Measurements from ENCODE around the gene SH3BP5. TPM values are rescaled to one million over a fixed set of nuclear protein-coding genes. Genes with fewer than 3 reads are reported as not detected.

The SH3BP5 gene
- total RNA-seq, 1 donor from 2014 or later = 11.7 TPM

DNA sequence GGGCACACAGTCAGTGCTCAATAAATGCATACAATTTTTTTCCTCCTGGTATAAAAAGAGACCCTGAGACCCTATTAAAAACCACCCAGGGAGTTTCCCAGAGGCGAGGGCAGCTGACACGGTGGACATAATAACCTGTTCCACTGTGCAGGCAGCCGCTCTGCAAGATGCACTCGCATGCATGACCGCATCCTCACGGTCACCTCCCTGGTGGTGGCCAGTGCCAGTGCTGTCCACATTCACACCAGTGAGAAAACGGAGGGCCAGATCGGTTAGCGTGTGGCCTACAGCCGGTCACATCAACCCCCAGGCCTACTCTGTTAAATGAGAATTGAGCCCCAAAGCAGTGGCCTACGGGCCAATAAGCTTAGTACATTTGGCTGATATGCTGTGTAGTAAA, 24.8 kb downstream of the SH3BP5 start:
- no peak for ATAC-seq
- DNase-seq (ENCODE audit: missing footprints) = no peak
- intact Hi-C loops (cut with DNase I) = no loop called here

DNA sequence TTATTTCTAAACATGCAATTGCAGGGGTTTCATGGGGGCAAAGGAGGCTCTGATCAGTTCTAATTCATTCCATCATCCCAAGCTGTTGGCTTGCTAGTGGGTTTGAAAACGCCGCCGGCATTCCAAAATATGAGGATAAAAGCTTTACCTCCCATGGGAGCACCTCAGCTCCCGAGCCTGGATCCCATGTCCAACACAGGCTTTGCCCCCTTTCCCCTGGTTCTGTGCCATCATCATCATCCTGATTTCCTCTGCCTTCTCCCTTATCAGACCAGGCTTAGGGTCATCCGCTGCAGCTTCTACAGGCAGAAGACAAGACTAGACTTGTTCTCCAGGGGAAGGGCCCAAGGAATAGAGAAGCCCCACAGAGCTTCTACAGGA, 25.4 kb downstream of the SH3BP5 start:
- intact Hi-C loops (cut with DNase I) = no loop called here
- ATAC-seq (no peak), DNase-seq (ENCODE audit: missing footprints) (no peak)

DNA sequence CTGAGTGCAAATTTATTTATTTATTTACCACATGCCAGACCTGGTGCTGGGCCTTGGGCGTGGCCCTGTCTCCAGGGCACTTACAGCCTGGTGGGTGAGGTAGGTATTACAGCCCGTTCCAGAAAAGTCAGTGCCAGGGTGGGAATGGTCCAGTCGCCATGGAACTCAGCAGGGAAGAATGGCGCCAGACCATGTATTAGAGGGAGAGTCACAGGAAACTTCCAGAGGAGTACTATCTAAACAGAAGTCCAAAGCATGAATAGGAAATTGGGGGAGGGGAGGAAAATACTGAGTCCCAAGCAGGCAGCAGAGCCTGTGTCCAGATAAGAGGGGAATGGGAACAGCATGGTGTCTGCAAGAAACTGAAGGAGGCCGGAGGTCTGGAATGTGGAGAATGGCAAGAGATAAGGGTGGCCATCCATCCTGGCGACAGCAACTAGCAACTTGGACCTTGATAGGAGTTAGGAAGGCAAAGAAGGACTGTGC, 27.0 kb downstream of the SH3BP5 start:
- ATAC-seq (no peak), DNase-seq (ENCODE audit: missing footprints) (no peak)
- intact Hi-C loops (cut with DNase I) = no loop called here

DNA sequence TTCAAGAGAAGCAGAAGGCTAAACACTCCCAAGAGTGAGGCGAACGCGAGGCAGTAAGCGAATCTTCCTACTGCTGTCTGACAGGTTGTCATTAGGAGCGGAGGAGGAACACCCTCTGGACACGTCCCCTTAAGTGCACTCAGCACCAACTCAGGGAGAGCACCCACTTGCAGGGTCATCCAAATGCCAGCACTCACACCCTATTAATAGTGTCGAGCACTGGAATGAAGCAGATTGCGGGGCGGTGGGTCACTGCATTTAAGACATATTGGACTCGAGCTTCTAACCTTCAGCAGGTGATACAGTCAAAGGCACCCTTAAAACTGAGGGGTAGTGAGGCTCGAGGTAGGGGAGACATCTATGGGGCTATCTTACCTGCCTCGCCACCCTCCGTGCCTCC, 28.7 kb downstream of the SH3BP5 start:
- DNase-seq (ENCODE audit: missing footprints) (no peak), ATAC-seq (peak; percentile 69)
- intact Hi-C loops (cut with DNase I) = no loop called here

DNA sequence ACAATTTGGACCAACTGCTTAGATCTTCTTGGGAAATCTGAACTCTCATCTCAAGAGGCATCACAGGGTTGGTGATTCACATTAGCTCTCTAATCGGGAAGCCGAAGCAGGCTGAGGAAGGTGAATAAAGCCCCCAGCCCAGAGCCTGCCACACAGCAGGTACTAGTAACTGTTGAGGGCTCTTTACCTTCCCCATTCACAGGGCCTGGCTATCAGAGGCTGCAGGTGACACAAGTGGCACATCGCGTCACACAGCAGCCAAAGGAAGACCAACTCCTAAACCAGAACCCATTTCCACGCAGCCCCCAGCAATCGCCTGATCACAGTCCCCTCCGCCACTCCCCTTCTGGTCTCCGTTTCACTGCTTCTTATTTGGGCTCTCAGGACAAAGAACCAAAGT, 29.2 kb downstream of the SH3BP5 start:
- intact Hi-C loops (cut with DNase I) = no loop called here

DNA sequence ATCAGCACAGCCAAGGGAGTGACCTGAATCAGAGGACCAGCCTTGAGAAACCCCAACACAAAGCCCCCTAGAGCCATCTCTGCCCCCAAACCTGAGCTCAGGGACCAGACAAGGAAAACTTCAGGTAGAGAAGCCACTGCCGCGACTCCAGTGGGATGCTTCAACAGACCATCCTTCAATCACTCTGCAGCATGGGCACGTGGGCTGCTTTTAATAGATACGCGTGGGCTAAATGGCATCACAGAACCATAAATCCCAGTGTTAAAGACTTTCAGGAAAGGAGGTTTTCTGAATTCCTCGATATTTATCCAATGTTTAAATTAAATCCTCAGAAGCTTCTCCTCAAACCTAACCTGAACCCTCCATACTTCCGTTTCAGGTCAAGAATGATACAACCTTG, 30.6 kb downstream of the SH3BP5 start:
- DNase-seq (ENCODE audit: missing footprints) (no peak), ATAC-seq (no peak)
- intact Hi-C loops (cut with DNase I) = no loop called here

More for the DNA sequence above, 29.2 kb downstream of the SH3BP5 start:
- ATAC-seq (no peak), DNase-seq (ENCODE audit: missing footprints) (no peak)

DNA sequence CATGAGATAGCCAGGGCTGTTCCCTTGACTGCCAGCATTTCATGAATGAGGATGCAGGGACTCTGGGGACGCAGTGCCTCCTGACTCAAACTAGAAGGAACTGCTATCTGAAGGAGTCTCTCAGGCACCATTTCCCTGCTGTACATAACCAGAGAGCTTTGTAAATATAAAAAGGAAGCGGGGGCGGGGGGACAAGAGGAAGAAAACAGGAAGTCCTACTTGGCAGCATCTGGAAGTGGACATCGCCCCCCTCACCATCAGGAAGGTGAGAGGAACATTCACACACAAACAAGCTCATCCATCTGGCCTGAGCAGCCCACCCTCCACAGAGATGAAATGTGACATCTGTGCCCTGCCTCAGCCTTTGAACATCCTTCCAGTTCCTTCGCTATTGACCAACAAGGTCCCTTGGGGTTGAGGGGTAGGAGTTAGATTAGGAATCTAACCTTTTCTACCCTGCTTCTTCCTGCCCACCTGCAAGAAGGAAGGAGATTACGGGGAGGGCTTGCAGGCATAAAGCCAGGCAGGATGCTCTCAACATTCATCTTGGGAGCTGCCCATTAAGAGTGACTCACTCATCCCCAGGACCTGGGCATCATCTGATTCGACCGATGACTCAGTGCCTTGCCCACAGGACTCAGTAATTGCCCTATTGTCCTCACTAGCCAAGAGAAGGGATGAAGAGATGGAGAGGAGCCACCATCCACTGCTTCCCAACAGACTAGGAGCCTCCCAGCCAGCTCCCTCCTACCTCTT, 31.9 kb downstream of the SH3BP5 start:
- intact Hi-C loops (cut with DNase I) = no loop called here
- ATAC-seq (peak; percentile 33), DNase-seq (ENCODE audit: missing footprints) (no peak)

DNA sequence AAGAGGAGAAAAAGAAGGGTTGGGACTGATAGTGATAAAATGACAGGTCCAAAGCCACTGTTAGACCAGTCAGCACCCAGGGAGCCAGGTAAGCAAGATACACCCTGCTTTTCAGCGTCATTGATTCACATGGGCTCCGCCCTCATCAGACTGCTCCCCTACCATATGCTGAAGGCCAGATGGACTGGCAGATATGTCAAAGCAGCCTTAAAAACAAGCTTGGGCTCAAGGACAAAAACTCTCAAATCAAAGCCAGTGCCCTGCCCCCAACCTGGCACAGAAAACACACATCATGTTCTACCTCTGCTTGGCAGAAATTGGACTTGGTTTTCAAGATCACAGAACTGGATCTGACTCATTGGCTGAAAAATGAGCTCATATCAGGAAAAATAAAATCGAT, 33.4 kb downstream of the SH3BP5 start:
- ATAC-seq = no peak

DNA sequence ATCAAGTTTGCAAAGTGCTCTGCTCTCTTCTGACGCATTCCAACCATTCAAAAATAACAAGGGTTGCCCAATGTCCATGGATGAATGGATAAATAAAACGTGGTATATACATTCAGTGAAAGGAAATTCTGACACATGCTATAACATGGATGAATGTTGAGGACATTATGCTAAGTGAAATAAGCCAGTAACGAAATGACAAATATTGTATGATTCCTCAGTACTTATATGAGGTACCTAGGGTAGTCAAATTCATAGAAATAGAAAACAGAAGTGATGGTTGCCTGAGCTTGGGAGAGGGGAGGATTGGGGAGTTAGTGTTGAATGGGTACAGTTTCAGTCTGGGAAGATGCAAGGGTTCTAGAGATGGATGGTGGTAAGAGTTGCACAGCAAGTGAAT, 33.9 kb downstream of the SH3BP5 start:
- no peak for DNase-seq (ENCODE audit: missing footprints)
- intact Hi-C loops (cut with DNase I) = no loop called here
- ATAC-seq = no peak

More for the DNA sequence above, 33.4 kb downstream of the SH3BP5 start:
- intact Hi-C loops (cut with DNase I) = no loop called here
- no peak for DNase-seq (ENCODE audit: missing footprints)

DNA sequence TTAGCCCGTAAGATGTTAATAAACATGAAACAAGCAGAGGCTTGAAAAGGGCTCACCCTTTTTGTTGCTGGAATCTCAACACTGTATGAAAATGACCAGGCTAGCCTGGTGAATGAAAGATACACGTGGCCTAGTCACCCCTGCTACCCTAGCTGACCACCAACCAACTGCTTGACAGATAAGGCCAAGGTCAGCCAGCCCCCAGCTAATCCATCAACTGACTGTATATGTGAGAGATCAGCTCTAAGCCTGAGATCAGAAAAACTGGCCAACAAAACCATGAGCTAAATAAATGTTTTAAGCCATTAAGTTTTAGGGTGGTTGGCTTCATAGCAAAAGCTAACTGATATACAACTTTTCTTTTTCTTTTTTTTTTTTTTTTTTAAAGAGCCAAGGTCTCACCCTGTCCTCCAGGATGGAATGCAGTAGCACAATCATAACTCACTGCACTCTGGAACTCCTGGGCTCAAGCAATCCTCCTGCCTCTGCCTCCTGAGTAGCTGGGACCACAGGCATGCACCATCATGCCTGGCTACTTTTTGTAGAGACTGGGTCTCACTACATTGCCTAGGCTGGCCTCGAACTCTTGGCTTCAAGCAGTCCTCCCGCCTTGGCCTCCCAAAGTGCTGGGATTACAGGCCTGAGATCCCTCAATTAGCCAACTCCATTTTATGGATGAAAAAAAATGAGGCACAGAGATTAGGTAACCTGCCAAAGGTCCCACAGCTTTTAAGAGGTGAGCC, 34.6 kb downstream of the SH3BP5 start:
- intact Hi-C loops (cut with DNase I) = no loop called here
- no peak for DNase-seq (ENCODE audit: missing footprints)
- ATAC-seq = no peak

DNA sequence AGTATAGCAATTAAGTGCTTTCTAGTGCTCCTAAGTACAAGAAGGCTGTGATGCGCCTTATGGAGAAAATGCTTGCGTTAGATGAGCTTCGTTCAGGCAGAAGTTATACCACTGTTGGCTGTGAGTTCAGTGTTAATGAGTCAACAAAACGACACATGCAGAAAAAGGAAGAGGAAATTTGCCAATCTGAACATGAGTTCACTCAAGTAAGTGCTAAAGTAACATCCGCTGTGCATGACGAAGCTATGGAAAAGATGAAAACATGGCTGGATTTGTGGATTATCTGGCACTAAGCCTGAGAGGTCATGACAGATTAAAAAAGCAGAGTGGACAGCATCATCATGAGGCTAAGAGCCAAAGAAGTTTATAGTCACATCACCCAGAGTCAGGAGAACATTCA, 36.9 kb downstream of the SH3BP5 start:
- intact Hi-C loops (cut with DNase I) = no loop called here
- DNase-seq (ENCODE audit: missing footprints) = no peak
- ATAC-seq = peak; percentile 45

DNA sequence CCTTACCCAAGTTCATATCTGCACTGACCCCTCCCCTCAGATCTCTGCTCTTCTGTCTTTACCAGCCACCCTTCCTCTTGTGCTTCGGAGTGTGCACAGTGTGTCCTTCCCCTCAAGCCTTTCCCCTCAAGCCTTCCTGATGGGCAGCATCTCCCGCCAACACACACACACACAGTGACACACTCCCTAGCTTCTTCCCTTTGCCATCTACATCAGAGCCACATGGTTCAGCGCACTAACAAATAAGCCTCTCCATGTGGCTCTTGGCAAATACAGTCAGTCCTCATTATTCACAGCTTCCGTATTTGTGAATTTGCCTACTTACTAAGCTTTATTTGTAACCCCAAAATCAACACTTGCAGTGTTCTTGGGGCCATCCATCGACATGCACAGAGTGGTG, 37.5 kb downstream of the SH3BP5 start:
- intact Hi-C loops (cut with DNase I) = no loop called here
- no peak for DNase-seq (ENCODE audit: missing footprints)
- ATAC-seq = peak; percentile 42

DNA sequence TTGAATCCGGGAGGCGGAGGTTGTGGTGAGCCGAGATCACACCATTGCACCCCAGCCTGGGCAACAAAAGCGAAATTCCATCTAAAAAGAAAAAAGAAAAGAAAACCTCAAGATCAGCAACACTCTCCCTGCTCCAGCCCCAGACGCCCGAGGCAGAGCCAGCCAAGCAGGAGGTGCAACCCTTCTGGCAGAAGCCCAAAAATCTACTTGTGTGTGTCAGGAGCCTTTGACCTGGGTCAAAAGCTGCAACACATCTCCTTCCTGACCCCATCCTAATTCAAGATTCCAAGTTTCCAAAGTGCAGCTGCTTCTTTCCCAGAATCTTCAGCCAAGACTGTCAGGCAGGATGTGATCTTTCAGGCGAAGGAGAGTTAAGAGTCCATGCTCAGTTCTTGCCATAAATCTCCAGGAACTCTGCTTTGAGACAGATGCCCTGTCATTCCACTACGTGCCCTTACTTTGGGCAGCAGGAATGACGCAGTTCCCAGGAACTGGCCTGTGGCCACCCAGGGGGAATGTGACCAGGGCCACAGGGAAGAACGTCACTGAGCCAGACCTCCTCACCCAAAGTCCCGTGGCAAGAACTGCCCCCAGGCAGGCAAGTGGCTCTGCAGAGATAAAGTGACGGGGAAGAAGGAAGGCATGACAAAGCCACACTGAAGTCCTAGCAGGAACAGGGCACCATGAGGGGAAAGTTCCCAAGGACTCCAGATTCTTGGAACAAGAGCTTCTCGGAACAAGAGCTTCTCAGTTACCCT, 39.4 kb downstream of the SH3BP5 start:
- peak; percentile 77 for DNase-seq (ENCODE audit: missing footprints)
- intact Hi-C loops (cut with DNase I) = no loop called here
- ATAC-seq = peak; percentile 53

DNA sequence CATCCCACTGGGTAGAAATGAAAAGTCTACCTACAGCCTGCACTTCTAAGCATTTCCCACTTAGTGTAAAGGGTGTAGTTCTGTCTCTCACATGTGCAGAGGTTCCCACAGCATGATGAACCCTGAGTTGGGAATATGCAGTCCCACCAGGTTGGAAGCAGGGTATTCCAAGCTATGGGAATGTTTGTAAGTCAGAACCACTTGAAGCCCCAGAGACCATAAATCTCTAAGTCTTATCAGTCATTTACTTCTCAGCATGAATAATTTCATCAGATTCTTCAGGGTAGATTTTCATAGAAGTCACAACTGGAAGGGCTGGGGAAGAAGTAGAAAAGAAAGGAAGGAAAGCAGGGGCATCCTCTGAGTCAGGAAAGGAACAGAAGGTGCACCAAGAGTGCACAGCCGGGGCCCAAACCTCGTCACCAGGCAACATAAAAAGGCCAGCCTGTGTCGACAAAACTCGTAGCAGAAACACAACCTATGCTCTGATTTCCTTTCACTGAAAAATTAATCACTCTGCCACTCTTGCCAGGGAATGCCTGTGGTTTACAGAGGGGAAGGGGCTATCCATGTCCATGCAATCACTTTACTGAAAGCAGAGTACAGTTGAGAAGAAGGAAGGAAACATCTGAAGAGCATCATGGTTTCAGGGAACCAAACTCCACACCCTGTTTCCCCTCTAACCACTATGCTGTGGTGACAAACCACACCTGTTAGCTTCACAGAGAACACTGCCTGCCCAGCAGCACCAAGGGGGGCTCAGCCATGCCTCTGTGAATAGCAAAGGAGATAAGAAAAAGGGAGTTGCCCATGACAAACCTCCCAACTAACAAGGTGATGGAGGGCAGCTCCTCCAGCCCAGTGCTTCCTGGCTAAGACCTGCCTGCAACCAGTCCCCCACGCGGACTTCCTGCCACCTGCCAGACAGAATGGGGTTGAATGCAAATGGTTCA, 40.5 kb downstream of the SH3BP5 start:
- intact Hi-C loops (cut with DNase I) = no loop called here
- no peak for DNase-seq (ENCODE audit: missing footprints)
- no peak for ATAC-seq

DNA sequence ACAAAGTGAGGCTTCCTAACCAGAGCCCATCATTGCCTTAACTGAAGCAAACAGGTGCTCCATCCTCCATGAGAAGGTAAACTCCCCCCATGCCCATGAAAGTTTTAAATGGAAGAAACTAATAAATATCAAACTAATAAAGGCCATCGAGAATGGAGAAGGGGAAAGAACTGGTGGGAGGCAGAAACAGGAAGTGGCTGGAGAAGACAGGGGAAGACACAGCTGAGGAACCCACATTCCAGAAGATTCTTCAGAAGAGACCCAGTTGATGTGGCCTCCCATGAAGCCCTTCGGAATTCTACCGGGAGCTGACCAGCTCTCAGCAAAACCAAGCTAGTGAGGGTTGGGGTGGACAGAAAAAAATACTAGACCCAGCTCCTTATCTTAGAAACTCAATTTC, 41.6 kb downstream of the SH3BP5 start:
- intact Hi-C loops (cut with DNase I) = no loop called here
- ATAC-seq = no peak
- DNase-seq (ENCODE audit: missing footprints) = no peak

DNA sequence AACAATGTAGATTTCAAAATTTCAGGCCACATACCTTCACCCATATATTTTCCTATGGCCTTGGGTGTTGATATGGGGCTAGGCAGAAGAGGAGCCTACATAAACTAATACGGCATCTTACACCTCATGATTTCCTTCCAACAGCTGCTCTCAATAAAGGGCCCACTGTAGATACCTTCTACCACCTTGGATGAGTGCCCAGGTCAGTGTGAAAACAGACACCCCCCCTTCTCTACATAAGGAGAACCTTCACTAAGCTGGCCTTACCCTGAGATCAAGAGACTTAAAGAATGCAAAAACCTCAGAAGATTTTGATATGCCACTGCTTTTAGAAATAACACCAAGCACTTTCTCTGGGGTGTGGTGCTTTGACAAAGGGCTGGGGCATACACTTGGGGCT, 42.7 kb downstream of the SH3BP5 start:
- intact Hi-C loops (cut with DNase I) = loop anchor here (5.0 kb wide), 1 partner anchor 33 kb away; no protein-coding TSS in a partner anchor
- ATAC-seq (no peak), DNase-seq (ENCODE audit: missing footprints) (no peak)

DNA sequence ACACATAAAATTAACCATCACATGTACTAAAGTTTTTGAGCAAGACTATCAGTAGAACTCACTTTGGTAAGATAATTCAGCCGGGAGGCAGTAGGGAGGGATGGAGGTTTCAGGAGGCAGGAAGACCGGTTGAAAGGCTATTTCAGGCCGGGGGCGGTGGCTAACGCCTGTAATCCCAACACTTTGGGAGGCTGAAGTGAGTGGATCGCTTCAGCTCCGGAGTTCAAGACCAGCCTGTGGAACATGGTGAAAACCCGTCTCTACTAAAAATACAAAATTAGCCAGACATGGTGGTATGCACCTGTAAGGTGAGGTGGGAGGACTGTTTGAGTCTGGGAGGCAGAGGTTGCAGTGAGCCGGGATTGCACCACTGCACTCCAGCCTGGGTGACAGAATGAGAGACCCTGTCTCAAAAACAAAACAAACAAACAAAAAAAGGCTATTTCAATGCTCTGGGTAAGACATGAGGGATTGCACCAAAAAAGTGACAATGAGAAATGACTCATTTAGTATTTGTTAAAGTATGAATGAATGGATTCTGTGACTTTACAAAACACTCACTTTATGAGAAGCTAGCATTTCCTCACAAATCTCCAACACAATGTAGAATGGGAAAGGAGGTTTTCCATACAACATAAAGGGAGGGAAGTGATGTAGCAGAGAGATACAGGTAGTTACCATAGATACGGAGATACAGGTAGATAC, 43.9 kb downstream of the SH3BP5 start:
- intact Hi-C loops (cut with DNase I) = loop anchor here (5.0 kb wide), 1 partner anchor 34 kb away; no protein-coding TSS in a partner anchor
- ATAC-seq (no peak), DNase-seq (ENCODE audit: missing footprints) (no peak)

Data from Right ventricle myocardium inferior (tissue), 1 donor.